GM23338 (cell line): ENCODE results near the gene NADK2.

Experiments
- CREB1 ChIP-seq: fragments of 250-450 bp; sonication (Bioruptor Pico); IDR thresholded peaks from 2 replicates; pipeline ENCODE4 v1.5.0; 2020; ENCODE audit warnings: low read depth, mild to moderate bottlenecking, moderate library complexity
- CTCF ChIP-seq, 2 experiments: fragments of 200-600 bp in 1 of 2; sonication (generic) in 1 of 2; conservative IDR thresholded peaks; 2 replicates each; pipeline versions ENCODE4 v1.5.1 to v1.6.1; 2016 to 2017; ENCODE audit warnings: antibody characterized with exemption in 2 of 2, low read depth in 2 of 2, mild to moderate bottlenecking in 2 of 2, moderate library complexity in 1 of 2
- ETS1 ChIP-seq: IDR thresholded peaks from 2 replicates; pipeline ENCODE4 v1.6.1; 2016; ENCODE audit warnings: antibody characterized with exemption
- EZH2 ChIP-seq: fragments of 200-600 bp; sonication (generic); IDR thresholded peaks from one replicate; pipeline ENCODE4 v1.8.0; 2017; ENCODE audit warnings: antibody characterized with exemption, mild to moderate bottlenecking, low read depth; ENCODE audit not compliant: unreplicated experiment
- EZH2phosphoT487 ChIP-seq: fragments of 200-600 bp; sonication (generic); IDR thresholded peaks from one replicate; pipeline ENCODE4 v1.8.1; 2018; ENCODE audit warnings: antibody characterized with exemption; ENCODE audit not compliant: unreplicated experiment
- JUNB ChIP-seq: IDR thresholded peaks from one replicate; pipeline ENCODE4 v1.6.1; 2016; ENCODE audit warnings: antibody characterized with exemption; ENCODE audit not compliant: unreplicated experiment
- POLR2AphosphoS5 ChIP-seq: IDR thresholded peaks from 2 replicates; pipeline ENCODE4 v1.6.1; 2016; ENCODE audit warnings: antibody characterized with exemption, low read depth
- REST ChIP-seq: IDR thresholded peaks from one replicate; pipeline ENCODE4 v1.6.1; 2018; ENCODE audit warnings: antibody characterized with exemption; ENCODE audit not compliant: unreplicated experiment
- STAT1 ChIP-seq: IDR thresholded peaks from one replicate; pipeline ENCODE4 v1.6.1; 2016; ENCODE audit warnings: antibody characterized with exemption; ENCODE audit not compliant: unreplicated experiment
- ZNF331 ChIP-seq: fragments of 250-450 bp; sonication (Bioruptor Pico); IDR thresholded peaks from 2 replicates; pipeline ENCODE4 v1.5.0; 2020; ENCODE audit warnings: low read depth, mild to moderate bottlenecking, moderate library complexity

DNA sequence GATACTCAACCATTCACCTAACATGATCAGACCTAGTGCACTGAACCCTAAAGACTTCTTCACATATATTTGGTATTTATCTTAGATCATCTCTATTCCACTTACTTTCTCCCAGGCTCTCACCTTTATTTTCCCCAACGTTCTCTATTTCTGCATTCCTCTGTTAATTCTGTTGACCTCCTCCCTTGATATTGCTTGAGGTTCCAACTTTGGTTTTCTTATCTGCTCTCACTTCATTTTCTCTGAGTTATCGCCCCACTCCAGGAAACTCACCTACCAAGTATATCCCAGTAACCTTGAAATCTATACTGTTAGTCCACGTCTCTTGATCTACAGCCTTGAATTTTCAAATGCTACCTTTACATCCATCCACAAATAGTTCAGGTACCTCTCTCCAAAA lies 9.2 kb downstream of the NADK2 start:
- TF ChIP-seq CTCF (conservative IDR thresholded peaks at IDR 0.05; ENCODE audit: low read depth in 2 of 2) (no peak), POLR2AphosphoS5 (no peak), JUNB (no peak), ETS1 (no peak), EZH2 (no peak), CREB1 (CRISPR knock-in tag) (no peak), EZH2phosphoT487 (no peak), REST (no peak), ZNF331 (CRISPR knock-in tag) (no peak), STAT1 (no peak)
